GM19463 (cell line): ENCODE data around the gene MTA1.

ENCODE experiments used
- ATAC-seq: cut with Tn5 transposase; IDR thresholded peaks from one replicate; pipeline ENCODE4 v1.9.1; 2021; ENCODE audit warnings: mild to moderate bottlenecking, moderate library complexity; ENCODE audit not compliant: unreplicated experiment

MTA1 gene

GRCh38 chr14:105386581-105387529, 32.8 kb upstream of the MTA1 start:
- ATAC-seq, result no peak

- ATAC-seq, result no peak
Observed at GRCh38 chr14:105387530-105387922, 32.1 kb upstream of the MTA1 start.

- no peak for ATAC-seq
Observed at GRCh38 chr14:105388110-105388951, 31.3 kb upstream of the MTA1 start.

GRCh38 chr14:105388976-105389375, 30.7 kb upstream of the MTA1 start:
- ATAC-seq, result no peak

- no peak for ATAC-seq
Observed at GRCh38 chr14:105389534-105389933, 30.1 kb upstream of the MTA1 start.

- ATAC-seq, result no peak
Observed at GRCh38 chr14:105389976-105390848, 29.4 kb upstream of the MTA1 start.

- no peak for ATAC-seq
Observed at GRCh38 chr14:105390849-105391500, 28.7 kb upstream of the MTA1 start.

- ATAC-seq, result no peak
Observed at GRCh38 chr14:105391541-105391940, 28.1 kb upstream of the MTA1 start.

GRCh38 chr14:105392131-105393090, 27.2 kb upstream of the MTA1 start:
- ATAC-seq, result no peak

GRCh38 chr14:105393151-105393550, 26.5 kb upstream of the MTA1 start:
- ATAC-seq, result no peak

- no peak for ATAC-seq
Observed at GRCh38 chr14:105394714-105395537, 24.7 kb upstream of the MTA1 start.

- ATAC-seq, result no peak
Observed at GRCh38 chr14:105395538-105395854, 24.1 kb upstream of the MTA1 start.

- no peak for ATAC-seq
Observed at GRCh38 chr14:105397350-105397931, 22.2 kb upstream of the MTA1 start.

GRCh38 chr14:105398044-105398725, 21.4 kb upstream of the MTA1 start, which contains the start of gene TEX22:
TSS of gene TEX22 (plus strand) at chr14:105398538. CDS start at chr14:105399341, 803 bp downstream.
- peak; percentile 85 for ATAC-seq

- peak; percentile 37 for ATAC-seq
Observed at GRCh38 chr14:105398726-105399465, 20.7 kb upstream of the MTA1 start.

- ATAC-seq, result no peak
Observed at GRCh38 chr14:105399466-105399775, 20.2 kb upstream of the MTA1 start.

GRCh38 chr14:105400016-105400415, 19.6 kb upstream of the MTA1 start:
- no peak for ATAC-seq
